Muscle of back (tissue), 11 donors: ENCODE data around the gene CDC6. TPM values are rescaled to one million over a fixed set of nuclear protein-coding genes. Genes with fewer than 3 reads are reported as not detected.

ENCODE experiments used
- DNase-seq, 3 donors: peaks; one replicate each; pipeline versions ENCODE4 v3.0.0 to v3.0.0-alpha.2; 2013
- polyA plus RNA-seq, 10 donors: library from polyadenylated mRNA; unstranded; fragments of 120-200 nt; gene quantifications; one replicate each; pipeline ENCODE4 v1.2.1, GENCODE V29; 2013; ENCODE audit not compliant: insufficient read length in 10 of 10

CDC6 gene
- polyA plus RNA-seq, 10 donors = 6.9 to 20.2 (median 11.1) TPM

DNA sequence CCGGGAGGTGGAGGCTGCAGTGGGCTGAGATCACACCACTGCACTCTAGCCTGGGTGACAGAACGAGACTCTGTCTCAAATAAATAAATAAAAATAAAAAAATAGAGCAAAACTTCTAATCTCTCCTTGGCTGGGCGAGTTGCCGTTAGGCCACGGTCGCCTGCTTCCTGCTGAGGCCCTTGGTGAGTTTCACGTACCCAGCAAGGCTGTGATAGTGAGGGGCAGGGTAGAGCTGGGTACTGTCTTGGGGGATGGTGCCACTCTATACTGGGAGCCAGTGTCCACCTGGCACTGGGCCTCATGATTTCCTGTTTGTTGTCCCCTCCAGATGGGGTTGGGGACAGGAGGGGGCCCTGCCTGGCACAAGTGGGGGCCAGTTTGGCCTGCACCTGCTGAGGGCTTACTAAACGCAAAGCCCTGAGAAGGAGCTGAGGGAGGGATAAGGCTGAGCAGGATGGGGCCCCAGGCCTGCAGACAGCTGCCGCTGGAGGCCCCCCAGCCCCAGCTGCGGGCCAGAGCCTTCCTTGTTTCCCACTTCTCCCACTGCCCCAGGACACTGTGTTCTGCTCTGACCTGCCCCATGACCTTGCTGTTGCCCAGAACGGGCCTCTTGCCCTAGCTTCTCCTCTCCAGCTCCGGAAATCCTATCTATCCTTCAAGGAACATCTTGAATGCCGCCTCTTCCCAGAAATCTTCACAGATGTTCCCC lies 51.4 kb downstream of the CDC6 start:
- no peak for DNase-seq

DNA sequence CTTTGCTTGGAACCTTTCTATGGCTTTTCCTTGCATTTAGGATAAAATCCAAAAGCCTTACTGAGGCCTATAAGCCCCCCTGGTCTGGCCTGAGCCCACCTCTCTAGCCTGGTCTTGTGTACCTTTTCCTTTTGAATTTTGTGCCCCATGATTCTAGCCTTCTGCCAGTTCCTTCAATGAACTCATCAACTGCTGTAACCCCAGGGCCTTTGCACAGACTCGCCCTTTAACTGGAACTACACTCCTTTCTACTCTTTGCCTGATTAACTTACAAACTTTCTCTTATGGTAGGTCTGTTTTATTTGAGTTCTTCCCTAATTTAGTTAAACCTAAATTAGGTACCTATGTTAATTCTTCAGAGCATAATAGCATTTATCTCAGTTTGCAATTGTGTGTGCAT lies 52.6 kb downstream of the CDC6 start:
- no peak for DNase-seq

DNA sequence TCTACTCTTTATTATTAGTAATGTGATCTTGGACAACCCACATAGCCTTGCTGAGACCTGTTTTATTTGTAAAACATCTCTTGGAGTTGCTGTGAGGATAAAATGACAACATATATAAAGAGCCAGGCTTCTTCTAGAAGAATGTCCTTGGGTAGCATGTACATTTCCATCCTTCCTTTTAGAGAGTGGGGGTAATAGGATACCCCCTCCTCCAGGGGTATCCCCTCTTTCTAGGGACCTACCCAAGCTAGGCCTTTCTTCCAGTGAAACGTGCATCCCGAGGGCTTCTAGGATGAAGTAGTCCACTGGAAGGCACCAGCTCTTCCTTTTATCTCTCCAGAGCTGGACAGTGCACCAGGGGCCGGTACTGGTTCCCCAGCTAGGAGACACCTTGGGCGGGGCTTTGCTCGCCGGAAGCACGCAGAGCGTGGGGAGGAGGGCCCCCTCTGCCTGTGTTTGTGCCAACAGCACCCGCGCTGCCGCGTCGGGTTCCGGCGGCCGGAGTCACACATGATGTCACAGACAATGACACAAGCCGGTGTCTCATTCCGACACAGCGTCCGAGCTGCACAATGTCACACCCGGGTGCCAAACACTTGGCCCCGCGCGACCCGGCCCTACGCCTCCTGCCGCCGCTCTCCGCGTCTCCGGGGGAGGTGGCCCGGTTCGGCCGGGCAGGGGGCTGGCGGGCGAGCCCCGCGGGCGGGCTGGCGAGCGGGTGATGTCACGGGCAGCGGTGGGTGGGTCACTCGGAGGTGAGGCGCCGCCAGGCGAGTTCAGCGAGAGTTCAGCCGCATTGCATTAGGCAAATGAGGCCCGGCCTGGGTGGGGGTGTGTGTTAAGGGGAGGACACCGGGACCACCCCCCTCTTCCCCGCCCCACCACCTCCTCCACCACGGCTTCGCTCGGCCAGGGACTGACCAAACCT lies 53.5 kb downstream of the CDC6 start:
- DNase-seq = peak in 2 of 3 donors; percentile 80 to 89

DNA sequence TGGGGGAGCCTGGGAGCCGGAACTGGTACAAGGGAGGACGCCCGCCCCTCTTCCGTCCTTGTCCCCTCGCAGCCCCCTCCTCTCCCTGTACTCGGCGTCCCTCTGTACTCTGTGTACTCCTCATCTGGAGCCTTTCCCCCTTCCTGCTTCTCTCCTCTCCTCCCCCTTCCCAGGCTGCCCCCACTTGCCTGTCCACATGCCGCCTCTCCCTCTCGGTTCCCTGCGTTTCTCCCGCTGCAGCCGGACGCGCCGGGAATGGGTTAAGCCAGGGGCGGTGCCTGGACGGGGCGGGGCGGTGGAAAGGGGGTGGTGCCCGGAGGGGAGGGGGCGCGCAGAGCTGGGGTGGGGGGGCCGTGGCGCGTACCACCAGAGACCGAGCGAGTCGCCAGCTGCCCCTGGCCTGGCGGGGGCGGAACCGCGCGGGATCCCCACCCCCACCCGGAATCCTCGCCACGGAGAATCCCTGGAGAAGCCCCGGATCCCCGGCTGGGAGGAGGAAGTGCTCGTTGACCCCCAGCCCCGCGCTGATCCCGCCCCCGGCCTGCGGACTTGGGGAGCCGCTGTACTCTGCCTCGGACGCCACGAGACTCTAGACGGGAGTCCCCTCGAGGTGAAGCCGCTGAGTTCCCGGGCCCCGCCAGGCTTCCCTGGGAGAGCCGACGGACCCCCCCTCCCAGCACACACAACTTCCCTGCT lies 54.3 kb downstream of the CDC6 start:
- DNase-seq = peak in 2 of 3 donors; percentile 86 to 94

DNA sequence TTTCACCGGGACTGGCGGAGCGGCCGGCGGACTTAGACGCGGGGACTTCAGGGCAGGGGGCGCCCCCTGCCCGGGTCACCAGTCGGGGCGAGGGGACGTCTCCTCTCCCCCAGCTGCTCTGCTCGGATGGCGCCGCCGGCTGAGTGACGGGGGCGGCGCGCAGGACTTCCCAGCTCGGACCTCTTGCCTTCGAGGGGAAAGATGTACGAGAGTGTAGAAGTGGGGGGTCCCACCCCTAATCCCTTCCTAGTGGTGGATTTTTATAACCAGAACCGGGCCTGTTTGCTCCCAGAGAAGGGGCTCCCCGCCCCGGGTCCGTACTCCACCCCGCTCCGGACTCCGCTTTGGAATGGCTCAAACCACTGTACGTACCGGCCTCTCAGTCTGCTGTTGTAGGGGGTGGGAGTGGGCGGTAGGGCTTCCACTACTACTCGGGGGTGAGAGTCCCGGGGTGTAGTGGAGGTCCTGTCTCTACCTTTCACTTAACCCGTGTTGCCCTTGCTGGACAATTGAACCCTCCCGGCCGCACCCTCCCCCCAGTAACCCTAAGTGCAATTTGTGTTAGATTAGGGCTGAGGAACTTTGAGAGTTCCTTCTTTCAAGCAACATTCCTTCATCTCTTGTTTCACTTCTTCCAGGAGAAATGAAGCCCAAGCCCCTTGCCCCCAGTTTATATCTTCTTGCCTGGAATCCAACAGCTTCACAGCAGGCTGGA lies 55.0 kb downstream of the CDC6 start:
- DNase-seq = no peak

DNA sequence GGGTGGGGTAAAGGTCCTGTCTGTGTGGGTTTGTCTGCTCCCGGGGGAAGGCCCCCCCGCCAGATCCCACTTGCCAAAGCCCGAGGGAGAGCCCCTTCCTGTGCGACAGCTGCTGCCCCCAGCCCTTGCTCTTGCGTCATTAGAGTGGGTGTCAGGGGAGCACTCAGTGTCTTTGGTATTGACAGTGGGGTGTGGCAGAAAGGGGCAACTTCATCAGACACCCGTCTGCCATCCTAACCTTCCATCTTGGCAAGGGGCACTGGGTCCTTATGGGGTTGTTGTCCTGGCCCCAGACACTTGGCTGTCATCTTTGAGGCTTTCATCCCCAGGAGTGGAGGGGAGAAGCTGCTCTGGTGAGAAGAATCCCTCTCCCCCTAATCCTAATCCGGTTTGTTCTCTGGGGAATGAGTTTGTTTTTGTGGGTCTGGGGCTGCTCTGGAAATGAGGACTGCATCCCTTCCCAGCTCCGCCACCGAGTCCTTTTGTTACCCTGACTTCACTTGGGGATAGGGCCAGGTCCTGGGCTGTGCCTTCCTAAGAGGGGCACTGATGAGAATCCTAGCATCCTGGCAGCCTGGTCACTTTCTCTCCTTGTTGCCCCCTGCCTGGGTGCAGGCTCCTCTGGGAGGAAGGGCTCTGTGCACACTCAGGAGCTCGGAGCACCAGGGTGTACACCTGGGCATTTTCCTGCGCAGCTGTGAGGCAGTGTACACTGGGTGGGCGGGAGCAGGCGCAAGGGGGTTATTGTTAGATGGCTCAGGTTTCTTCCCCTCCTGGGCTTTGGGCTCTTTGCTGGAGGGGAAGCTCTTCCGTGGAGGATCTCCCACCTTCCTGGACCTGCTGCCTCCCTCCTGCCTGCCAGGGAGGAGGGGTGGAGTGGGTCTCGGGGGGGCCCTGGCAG lies 55.8 kb downstream of the CDC6 start:
- DNase-seq = no peak

DNA sequence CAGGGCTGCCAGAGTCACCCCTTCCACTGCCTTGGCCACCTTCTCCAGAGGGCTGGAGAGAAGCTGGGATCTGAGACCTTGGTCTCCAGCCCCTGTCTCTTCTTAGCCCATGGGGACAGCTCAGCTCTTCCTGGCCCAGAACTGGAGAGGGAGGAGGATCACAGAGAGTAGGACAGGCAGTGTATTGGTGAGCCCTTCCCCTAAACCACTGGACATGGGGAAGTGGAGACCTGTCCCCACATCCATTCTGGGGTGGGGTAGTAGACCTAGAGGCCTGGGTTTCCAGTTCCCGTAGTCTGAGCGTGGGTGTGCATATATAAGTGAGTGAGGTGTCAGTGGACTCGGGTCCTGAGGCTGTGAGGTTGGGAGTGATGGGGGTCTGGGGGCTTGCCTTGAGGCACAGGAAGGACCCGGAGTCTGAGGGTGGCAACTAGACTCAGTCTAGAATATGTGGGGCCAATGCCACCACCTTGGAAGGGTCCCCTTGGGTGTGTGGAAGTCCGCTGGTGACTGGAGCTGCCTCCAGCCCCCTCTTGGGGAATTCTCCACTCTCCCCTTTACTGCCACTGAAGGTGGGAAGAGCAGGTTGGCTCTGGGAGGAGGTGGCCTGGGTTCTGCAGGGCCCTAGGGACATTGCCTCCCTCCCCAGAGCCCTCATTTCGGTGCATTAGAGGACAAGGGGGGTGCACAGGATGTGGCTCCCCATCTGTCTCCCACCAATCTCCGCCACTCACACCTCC lies 56.9 kb downstream of the CDC6 start:
- peak in 1 of 3 donors; percentile 74 for DNase-seq

DNA sequence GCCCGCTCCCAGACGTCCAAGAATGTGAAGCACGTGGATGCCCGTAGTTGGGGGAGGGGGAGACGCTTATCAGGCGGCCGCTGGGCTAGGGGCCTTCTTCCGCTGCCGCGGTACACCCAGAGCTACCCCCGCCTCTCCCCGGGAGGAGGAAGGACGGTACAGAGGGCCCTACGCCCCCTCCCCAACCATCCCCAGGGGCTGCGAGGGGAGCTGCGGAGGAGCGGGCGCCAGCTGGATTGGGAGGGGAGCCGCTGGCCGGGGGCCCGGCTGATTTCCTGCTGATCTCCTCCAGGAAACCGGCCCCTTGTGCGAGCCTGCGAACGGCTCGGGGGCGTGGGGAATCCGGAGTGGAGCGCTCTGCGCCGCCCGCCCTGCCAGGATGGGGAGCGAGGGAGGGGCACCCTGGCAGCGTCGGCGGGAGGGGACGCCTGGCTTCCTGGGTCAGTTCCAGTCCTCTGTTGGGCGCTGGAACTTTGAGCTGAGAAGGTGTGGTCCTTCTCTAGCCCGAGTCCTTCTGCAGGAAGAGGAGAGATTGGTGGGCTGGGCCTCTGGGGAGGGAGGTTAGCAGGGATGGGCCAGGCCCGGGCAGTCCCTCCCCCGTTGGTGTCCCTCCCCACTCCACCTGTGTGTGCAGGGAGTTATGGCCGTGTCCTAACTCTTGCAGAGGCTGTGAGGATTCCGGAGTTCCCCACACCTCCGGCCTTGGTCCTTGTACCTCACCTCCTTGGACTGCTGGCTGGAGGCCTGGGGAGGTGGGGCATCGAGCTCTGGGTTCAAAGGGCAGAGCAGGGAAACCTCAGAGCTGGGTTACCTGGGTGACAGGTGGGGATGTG lies 57.7 kb downstream of the CDC6 start:
- DNase-seq = peak in 2 of 3 donors; percentile 84 to 94

DNA sequence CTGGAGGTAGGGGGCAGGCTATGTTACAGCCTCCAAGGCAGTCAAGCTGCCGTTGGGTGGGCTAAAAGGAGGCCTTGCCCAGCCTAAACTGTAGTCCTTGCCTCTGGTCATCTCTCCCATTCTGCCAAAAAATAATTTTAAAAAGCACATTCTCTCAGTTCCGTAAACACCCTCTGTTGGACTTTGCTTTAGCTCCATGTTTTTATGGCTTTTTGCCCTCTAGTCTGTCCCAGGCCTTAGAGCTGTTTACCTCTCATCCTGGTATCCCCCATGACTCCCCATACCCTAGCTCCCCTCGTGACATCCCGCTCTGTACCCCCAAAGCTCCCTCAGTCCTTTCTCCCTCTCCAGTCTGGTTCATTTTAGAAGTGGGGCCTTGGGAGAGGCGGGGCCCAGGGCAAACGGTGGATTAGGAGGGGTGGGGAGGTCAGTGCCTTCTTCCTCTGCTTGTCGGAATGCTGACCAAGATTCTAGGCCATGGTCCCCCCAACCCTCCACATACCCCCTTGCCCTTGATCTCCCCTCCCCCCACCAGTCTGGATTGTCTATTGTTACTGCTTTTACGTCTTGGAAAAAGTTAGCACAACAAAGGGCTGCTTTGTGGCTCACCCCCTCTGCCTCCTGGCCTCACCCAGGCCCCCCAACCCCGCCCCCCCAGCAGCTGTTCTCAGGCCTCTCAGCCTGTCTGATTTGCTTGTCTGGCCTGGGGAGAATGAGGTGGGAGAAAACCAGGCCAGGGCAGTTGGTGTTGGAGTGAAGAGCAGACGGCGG lies 58.5 kb downstream of the CDC6 start:
- DNase-seq = peak in 1 of 3 donors; percentile 76

DNA sequence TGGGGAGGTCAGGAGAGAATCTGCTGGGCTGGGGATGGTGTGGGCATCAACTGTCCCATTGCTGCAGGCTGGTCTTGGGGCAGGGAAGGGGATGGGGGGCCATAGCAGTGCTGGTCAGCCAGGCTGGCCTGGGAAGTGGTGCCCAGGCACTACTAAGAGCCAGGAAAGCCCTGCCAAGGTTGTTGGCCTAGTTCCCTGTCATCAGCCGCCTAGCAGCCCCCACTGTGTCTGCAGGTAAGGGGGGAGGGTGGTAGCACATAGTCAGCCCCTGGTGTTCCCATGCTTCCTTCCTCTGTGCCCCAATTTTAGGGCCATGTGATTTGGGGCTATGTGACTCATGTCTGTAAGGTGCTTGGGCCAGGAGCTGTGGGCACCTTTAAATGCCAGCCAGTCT lies 59.1 kb downstream of the CDC6 start:
- DNase-seq = no peak

DNA sequence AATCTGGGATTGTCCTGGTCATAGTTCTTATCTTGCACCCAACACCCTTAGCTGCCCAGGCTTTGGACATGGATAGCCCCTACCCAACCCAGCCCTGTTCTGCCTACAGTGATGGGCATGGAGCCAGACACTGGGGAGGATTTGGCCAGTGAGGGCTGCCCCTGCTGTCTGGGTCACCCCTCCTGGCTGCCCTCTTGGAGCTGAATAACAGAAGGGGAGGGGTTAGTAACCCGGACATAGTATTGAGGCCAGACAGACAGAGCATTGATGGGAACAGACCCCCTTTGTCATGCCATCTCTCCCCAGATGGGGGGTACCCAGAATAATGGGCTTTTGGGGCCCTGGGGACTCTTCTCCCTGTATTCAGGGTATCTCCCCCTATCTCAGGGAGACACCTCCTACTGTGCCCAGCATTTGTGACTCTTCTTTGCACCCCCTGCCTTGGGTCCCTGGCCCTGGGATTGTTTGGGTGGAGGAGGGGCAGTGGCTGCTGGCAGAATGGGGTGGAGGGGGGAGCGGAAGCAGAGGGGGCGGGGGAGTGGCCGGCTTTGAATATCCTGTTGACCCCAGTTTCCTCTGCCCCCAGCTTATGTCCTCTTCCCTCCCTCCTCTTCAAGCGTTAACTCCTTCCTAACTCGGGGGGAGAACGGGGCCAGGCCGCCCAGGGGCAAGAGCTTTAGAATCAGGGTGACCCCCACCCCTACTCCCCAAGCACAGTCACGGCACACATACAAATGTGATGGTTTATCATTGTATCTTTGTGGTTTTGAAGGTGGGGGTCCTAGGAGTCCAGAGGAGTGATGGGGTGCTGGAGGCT lies 59.8 kb downstream of the CDC6 start:
- peak in 1 of 3 donors; percentile 40 for DNase-seq

DNA sequence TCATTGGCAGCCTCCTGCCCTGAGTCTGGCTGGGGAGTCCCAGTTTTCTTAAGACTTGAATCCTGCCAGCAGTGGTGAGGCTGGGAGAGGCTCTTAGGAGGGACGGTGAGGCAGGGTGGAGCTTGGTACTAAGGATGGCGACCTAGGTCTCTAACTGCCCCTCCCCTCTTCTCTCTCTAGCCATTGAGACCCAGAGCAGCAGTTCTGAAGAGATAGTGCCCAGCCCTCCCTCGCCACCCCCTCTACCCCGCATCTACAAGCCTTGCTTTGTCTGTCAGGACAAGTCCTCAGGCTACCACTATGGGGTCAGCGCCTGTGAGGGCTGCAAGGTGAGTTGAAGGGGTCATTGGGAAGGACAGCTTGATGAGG lies 60.4 kb downstream of the CDC6 start:
- DNase-seq = peak in 1 of 3 donors; percentile 16

DNA sequence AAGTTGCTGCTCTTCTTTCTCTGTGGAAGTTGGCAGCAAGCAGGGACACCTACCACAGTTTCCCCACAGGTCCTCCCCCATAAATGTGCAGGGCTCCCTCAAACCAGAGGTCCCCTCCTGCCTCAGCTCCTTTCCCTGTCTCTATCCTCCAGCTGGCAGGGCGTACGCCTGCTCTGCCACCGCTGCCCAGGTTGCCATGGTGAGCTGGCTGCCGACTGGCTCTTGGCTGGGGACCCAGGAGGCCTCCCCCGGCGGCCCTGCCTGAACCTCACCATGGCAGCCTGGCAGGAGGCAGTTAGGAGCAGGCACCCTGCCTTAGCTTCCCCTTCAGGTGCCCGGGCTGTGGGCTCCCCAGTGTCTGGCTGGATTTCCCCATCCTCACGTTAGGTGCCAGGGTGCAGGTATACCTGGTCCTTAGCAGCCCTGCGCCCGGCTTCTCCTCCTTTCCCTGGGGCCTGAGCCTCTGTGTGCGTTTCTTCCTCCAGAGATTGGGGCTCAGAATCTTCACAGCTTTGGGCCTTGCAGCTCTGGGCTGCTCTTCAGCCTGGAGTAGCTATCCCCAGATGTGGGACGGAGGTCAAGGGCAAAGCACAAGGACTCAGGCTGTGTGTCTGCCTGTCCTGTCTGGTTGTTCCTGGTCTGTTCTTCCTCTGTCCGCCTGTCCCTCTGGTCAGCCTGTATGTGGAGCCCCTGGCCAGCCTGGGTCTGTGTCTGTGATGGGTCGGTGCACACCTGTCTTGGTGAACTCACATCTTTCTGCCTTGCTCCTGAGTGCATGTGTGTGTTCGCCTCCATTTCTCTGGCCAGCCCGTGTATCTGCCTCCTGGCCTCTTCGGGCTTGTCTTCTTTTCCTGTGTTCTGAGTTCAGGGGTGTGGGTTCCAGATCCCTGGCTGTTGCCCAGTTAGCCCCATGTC lies 61.1 kb downstream of the CDC6 start:
- DNase-seq = peak in 1 of 3 donors; percentile 61

DNA sequence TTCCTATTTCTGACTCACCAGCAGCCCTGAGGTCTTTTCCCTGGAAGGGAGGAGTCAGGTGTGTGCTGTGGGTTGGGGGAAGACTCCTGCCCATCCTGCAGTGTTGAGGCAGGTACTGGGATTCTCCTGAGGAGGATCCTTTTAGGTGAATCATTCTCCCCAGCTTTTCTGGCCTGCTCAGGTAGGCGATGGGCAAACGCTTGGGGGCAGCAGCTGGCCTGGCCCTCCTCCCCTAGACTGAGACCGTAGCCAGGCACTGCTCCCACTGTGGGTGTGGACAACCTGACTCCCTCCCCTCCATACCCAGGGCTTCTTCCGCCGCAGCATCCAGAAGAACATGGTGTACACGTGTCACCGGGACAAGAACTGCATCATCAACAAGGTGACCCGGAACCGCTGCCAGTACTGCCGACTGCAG lies 61.8 kb downstream of the CDC6 start:
- no peak for DNase-seq

DNA sequence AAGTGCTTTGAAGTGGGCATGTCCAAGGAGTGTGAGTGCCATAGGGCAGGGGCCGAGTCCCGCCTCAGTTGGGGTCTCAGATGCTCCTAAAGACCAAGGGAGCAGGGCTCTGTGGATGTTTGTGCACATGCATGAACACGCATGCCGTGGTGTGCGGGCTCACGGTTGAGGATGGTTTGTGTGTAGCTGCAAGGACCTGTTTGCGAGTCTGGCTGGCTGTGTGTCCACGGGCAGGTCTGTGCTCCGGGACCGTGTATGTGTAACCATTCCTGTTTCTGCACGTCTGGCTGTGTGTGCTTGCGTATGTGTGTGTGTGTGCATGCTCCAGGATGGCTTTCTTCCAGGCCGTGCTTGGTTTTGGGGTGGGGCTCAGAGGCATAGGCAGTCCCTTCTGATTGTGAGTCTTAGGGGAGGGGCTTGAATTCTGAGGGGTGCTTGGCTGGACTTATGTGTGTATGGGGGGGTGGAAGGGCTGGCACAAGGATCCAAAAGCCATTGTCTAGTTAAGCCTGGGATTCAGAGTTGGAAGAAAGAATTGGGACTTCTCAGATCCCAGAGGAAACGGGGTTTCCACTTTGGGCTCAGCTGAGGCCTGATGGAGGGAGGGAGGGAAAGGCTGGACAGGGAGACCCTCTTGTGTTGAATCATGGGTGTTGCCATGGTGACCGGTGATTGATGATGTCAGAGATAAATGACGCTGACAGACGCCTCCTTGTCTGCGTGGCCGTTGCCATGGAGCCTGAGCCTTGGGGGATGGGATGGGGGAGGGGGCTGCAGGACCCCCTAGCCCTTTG lies 62.4 kb downstream of the CDC6 start:
- peak in 1 of 3 donors; percentile 86 for DNase-seq
